ENCODE data around the gene MACROD2.

Gene MACROD2

GRCh38 chr20:15256676-15257568, 1261.6 kb downstream of the MACROD2 start:
- DNase-seq = no peak

- no peak for DNase-seq
These were observed 1262.2 kb downstream of the MACROD2 start for GRCh38 chr20:15257569-15257870.

GRCh38 chr20:15265581-15266309, 1270.4 kb downstream of the MACROD2 start:
- DNase-seq = no peak

GRCh38 chr20:15267935-15268334, 1272.6 kb downstream of the MACROD2 start:
- DNase-seq = no peak

GRCh38 chr20:15278041-15278440, 1282.7 kb downstream of the MACROD2 start:
- no peak for DNase-seq

- DNase-seq = no peak
These were observed 1292.0 kb downstream of the MACROD2 start for GRCh38 chr20:15287329-15287728.

GRCh38 chr20:15288106-15288505, 1292.8 kb downstream of the MACROD2 start:
- DNase-seq = no peak

GRCh38 chr20:15289337-15289736, 1294.0 kb downstream of the MACROD2 start:
- DNase-seq = no peak

GRCh38 chr20:15292405-15292804, 1297.1 kb downstream of the MACROD2 start:
- no peak for DNase-seq

GRCh38 chr20:15296422-15296821, 1301.1 kb downstream of the MACROD2 start:
- peak; percentile 16 for DNase-seq

- DNase-seq = peak; percentile 78
These were observed 1302.0 kb downstream of the MACROD2 start for GRCh38 chr20:15297059-15297875.

- DNase-seq = no peak
These were observed 1306.8 kb downstream of the MACROD2 start for GRCh38 chr20:15302075-15302474.

GRCh38 chr20:15310361-15310760, 1315.0 kb downstream of the MACROD2 start:
- no peak for DNase-seq

GRCh38 chr20:15316556-15316955, 1321.2 kb downstream of the MACROD2 start:
- DNase-seq = no peak

- DNase-seq = no peak
These were observed 1322.4 kb downstream of the MACROD2 start for GRCh38 chr20:15317546-15318232.

GRCh38 chr20:15318682-15319081, 1323.4 kb downstream of the MACROD2 start:
- DNase-seq = no peak

- no peak for DNase-seq
These were observed 1324.1 kb downstream of the MACROD2 start for GRCh38 chr20:15319439-15319838.

- no peak for DNase-seq
These were observed 1325.6 kb downstream of the MACROD2 start for GRCh38 chr20:15320941-15321340.

- no peak for DNase-seq
These were observed 1331.8 kb downstream of the MACROD2 start for GRCh38 chr20:15327123-15327522.

- DNase-seq = no peak
These were observed 1332.8 kb downstream of the MACROD2 start for GRCh38 chr20:15328084-15328483.

GRCh38 chr20:15332711-15333160, 1337.4 kb downstream of the MACROD2 start:
- DNase-seq = no peak

- no peak for DNase-seq
These were observed 1337.9 kb downstream of the MACROD2 start for GRCh38 chr20:15333170-15333569.

- DNase-seq = no peak
These were observed 1340.7 kb downstream of the MACROD2 start for GRCh38 chr20:15336011-15336410.
